Ovary (tissue), 3 donors: ENCODE data around the gene SERINC5.

Experiments
- EP300 ChIP-seq: sonication (generic); formaldehyde crosslinking; IDR thresholded peaks from one replicate; pipeline ENCODE4 v1.6.1; 2017; ENCODE audit warnings: antibody characterized with exemption
- POLR2A ChIP-seq: fragments of 450-650 bp; IDR thresholded peaks from one replicate; pipeline ENCODE4 v1.6.1; 2017; ENCODE audit warnings: antibody characterized with exemption, mild to moderate bottlenecking, moderate library complexity
- TF ChIP-seq, protein P1 (sequence below), 3 donors: fragments of 450-650 bp in 2 of 3; fragments of 200-600 bp in 1 of 3; IDR thresholded peaks; one replicate each; pipeline versions ENCODE4 v1.5.1 to v1.8.0; 2016 to 2022; ENCODE audit warnings: antibody characterized with exemption in 3 of 3, mild to moderate bottlenecking in 1 of 3
- donor health status: DM: no; HTN: no; CAD: no.

GRCh38 chr5:80071510-80072021 is 184.3 kb downstream of the SERINC5 start:
- TF ChIP-seq, protein P1, sequence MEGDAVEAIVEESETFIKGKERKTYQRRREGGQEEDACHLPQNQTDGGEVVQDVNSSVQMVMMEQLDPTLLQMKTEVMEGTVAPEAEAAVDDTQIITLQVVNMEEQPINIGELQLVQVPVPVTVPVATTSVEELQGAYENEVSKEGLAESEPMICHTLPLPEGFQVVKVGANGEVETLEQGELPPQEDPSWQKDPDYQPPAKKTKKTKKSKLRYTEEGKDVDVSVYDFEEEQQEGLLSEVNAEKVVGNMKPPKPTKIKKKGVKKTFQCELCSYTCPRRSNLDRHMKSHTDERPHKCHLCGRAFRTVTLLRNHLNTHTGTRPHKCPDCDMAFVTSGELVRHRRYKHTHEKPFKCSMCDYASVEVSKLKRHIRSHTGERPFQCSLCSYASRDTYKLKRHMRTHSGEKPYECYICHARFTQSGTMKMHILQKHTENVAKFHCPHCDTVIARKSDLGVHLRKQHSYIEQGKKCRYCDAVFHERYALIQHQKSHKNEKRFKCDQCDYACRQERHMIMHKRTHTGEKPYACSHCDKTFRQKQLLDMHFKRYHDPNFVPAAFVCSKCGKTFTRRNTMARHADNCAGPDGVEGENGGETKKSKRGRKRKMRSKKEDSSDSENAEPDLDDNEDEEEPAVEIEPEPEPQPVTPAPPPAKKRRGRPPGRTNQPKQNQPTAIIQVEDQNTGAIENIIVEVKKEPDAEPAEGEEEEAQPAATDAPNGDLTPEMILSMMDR (IDR thresholded peaks at IDR 0.05): no peak
- no peak for TF ChIP-seq POLR2A
- TF ChIP-seq EP300: no peak
